HepG2 (cell line): Measurements from ENCODE around the gene WDR59. TPM values are rescaled to one million over a fixed set of nuclear protein-coding genes. Genes with fewer than 3 reads are reported as not detected.

Experiments used
- ATAD3A ChIP-seq: sonication (generic); formaldehyde crosslinking; IDR thresholded peaks from 2 replicates; pipeline ENCODE4 v1.4.0; 2020; ENCODE audit warnings: missing genetic modification reagents
- CBX2 ChIP-seq, 2 experiments: fragments of 200-600 bp in 1 of 2; sonication (generic); formaldehyde crosslinking in 1 of 2; IDR thresholded peaks; 2 replicates each; pipeline versions ENCODE4 v1.7.0 to v1.8.1; 2018 to 2022; ENCODE audit warnings: low read depth in 2 of 2, low read length in 1 of 2, mild to moderate bottlenecking in 1 of 2, missing genetic modification reagents in 1 of 2
- CENPT ChIP-seq: sonication (generic); formaldehyde crosslinking; IDR thresholded peaks from 2 replicates; pipeline ENCODE4 v1.8.0; 2022; ENCODE audit warnings: low read depth, mild to moderate bottlenecking, moderate library complexity, missing genetic modification reagents
- IKZF5 ChIP-seq: IDR thresholded peaks from 2 replicates; pipeline ENCODE4 v1.6.1; 2018; ENCODE audit warnings: missing genetic modification reagents, mild to moderate bottlenecking, missing compliant biosample characterization
- KIAA2018 ChIP-seq: sonication (generic); formaldehyde crosslinking; IDR thresholded peaks from 2 replicates; pipeline ENCODE4 v1.5.0; 2020; ENCODE audit warnings: mild to moderate bottlenecking, missing genetic modification reagents, borderline replicate concordance
- NR0B2 ChIP-seq: sonication (generic); formaldehyde crosslinking; IDR thresholded peaks from 2 replicates; pipeline ENCODE4 v1.4.0; 2020; ENCODE audit warnings: mild to moderate bottlenecking, missing genetic modification reagents
- PLRG1 ChIP-seq: fragments of 450-650 bp; conservative IDR thresholded peaks from 2 replicates; pipeline ENCODE4 v1.6.1; 2016
- SP1 ChIP-seq, 2 experiments: fragments of 450-650 bp in 1 of 2; sonication (generic) in 1 of 2; formaldehyde crosslinking in 1 of 2; IDR thresholded peaks; 2 replicates each; pipeline versions ENCODE4 v1.4.0 to v1.6.1; 2016 to 2020; ENCODE audit warnings: missing genetic modification reagents in 1 of 2
- TCF12 ChIP-seq, 2 experiments: fragments of 450-650 bp in 1 of 2; sonication (generic) in 1 of 2; formaldehyde crosslinking in 1 of 2; IDR thresholded peaks; 2 replicates each; pipeline versions ENCODE4 v1.6.1 to v1.8.0; 2017 to 2022; ENCODE audit warnings: antibody characterized with exemption in 1 of 2, mild to moderate bottlenecking in 1 of 2, missing genetic modification reagents in 1 of 2, moderate library complexity in 1 of 2
- ZNF124 ChIP-seq: sonication (generic); formaldehyde crosslinking; IDR thresholded peaks from 2 replicates; pipeline ENCODE4 v1.4.0; 2020; ENCODE audit warnings: missing genetic modification reagents
- ZNF354B ChIP-seq: sonication (generic); formaldehyde crosslinking; IDR thresholded peaks from 2 replicates; pipeline ENCODE4 v1.8.0; 2022; ENCODE audit warnings: mild to moderate bottlenecking, missing genetic modification reagents
- ZNF556 ChIP-seq: sonication (generic); formaldehyde crosslinking; IDR thresholded peaks from 2 replicates; pipeline ENCODE4 v1.4.0; 2020; ENCODE audit warnings: mild to moderate bottlenecking, missing genetic modification reagents, borderline replicate concordance
- ZNF784 ChIP-seq: sonication (generic); formaldehyde crosslinking; IDR thresholded peaks from 2 replicates; pipeline ENCODE4 v1.5.1; 2020; ENCODE audit warnings: missing genetic modification reagents, mild to moderate bottlenecking, borderline replicate concordance
- polyA plus RNA-seq, 8 experiments: library from polyadenylated mRNA; depleted of rRNA in 3 of 8; stranded (reverse) in 7 of 8; unstranded in 1 of 8; fragments of >200 nt; fragmentation: Illumina TruSeq in 4 of 8; extraction: Trizol in 4 of 8; gene quantifications; 2 replicates each; pipeline versions ENCODE4 v1.2.1 to v1.2.3, GENCODE V29; 2011 to 2016; ENCODE audit warnings: low read depth in 4 of 8, missing spikeins in 1 of 8, mixed read lengths in 1 of 8; ENCODE audit not compliant: insufficient read depth in 1 of 8
- total RNA-seq, 5 experiments: library from RNA; depleted of rRNA; stranded (reverse); fragments of >200 nt; fragmentation: Illumina TruSeq; extraction: Trizol; gene quantifications; 2 replicates each; pipeline ENCODE4 v1.2.3, GENCODE V29; 2016; ENCODE audit warnings: low read depth in 1 of 5
- TF ChIP-seq, protein P1 (sequence below): sonication (generic); formaldehyde crosslinking; IDR thresholded peaks from 2 replicates; pipeline ENCODE4 v1.5.0; 2020; ENCODE audit warnings: mild to moderate bottlenecking, missing genetic modification reagents
- TF ChIP-seq, protein P2 (sequence below): sonication (generic); formaldehyde crosslinking; IDR thresholded peaks from 2 replicates; pipeline ENCODE4 v1.5.0; 2020; ENCODE audit warnings: missing genetic modification reagents

Gene WDR59
- total and polyA plus RNA-seq, 2 of the 13 experiments (the other 11 are each of a cell fraction or from before 2014, with no cell fraction given) = 65.2 to 306 TPM

- TF ChIP-seq ZNF124 = no peak
- TF ChIP-seq KIAA2018 (CRISPR knock-in tag) = no peak
- TF ChIP-seq ZNF784 (CRISPR knock-in tag) = no peak
- TF ChIP-seq SP1 (IDR thresholded peaks at IDR 0.05) = no peak
- TF ChIP-seq SP1 (CRISPR knock-in tag; IDR thresholded peaks at IDR 0.05) = no peak
- no peak for TF ChIP-seq PLRG1
- TF ChIP-seq TCF12 (IDR thresholded peaks at IDR 0.05) = no peak
- no peak for TF ChIP-seq TCF12 (CRISPR knock-in tag; IDR thresholded peaks at IDR 0.05)
- no peak for TF ChIP-seq ZNF354B (CRISPR knock-in tag)
- no peak for TF ChIP-seq CENPT (CRISPR knock-in tag)
- no peak for TF ChIP-seq NR0B2 (CRISPR knock-in tag)
- TF ChIP-seq ZNF556 (CRISPR knock-in tag) = no peak
- TF ChIP-seq, protein P1, sequence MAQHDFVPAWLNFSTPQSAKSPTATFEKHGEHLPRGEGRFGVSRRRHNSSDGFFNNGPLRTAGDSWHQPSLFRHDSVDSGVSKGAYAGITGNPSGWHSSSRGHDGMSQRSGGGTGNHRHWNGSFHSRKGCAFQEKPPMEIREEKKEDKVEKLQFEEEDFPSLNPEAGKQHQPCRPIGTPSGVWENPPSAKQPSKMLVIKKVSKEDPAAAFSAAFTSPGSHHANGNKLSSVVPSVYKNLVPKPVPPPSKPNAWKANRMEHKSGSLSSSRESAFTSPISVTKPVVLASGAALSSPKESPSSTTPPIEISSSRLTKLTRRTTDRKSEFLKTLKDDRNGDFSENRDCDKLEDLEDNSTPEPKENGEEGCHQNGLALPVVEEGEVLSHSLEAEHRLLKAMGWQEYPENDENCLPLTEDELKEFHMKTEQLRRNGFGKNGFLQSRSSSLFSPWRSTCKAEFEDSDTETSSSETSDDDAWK (CRISPR knock-in tag) = no peak
- TF ChIP-seq ATAD3A (CRISPR knock-in tag) = no peak
- no peak for TF ChIP-seq CBX2 (IDR thresholded peaks at IDR 0.05; ENCODE audit: low read depth, low read length)
- no peak for TF ChIP-seq CBX2 (CRISPR knock-in tag; IDR thresholded peaks at IDR 0.05; ENCODE audit: low read depth)
- TF ChIP-seq IKZF5 (CRISPR knock-in tag) = no peak
- TF ChIP-seq, protein P2, sequence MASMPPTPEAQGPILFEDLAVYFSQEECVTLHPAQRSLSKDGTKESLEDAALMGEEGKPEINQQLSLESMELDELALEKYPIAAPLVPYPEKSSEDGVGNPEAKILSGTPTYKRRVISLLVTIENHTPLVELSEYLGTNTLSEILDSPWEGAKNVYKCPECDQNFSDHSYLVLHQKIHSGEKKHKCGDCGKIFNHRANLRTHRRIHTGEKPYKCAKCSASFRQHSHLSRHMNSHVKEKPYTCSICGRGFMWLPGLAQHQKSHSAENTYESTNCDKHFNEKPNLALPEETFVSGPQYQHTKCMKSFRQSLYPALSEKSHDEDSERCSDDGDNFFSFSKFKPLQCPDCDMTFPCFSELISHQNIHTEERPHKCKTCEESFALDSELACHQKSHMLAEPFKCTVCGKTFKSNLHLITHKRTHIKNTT (CRISPR knock-in tag) = no peak
Measured at GRCh38 chr16:75000481-75001081, 15.7 kb upstream of the WDR59 start (continued).
